ENCODE data around the gene S100A4. TPM values are rescaled to one million over a fixed set of nuclear protein-coding genes. Genes with fewer than 3 reads are reported as not detected.

Gene S100A4
- total RNA-seq, 6 experiments from 2014 or later = 7.6 to 21.6 (median 14.0) TPM

DNA sequence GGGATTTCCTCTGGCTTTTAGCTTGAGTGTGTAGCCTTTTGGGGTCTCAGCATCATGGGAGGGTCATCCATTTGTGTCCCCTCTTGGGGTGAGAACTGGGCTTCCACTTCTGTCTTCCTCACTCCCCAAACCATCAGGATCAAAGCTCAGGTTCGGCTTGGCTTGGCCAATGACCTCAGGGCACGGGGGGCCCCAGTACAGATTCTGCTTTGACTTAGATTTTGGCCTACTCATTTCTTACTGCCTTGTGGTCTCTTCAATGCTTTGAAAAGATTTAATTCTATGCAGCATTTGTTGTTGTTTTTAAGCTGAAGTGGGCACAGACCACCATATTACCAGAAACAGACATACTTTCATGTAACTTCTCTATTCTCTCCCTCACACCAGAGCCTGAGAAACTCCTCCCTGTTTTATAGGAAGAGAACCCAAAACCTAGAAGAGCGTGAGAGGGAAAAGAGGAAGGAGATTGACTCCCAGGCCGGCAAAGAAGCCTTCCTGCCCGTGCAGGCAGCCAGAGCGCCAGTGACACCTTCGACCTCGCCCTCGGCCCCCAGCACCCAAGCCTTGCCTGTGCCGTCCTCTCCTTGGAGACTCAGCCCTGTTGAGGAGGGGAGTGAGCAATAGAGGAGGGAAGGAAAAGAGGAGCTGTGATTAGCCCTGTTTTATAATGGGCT lies 5.4 kb upstream of the S100A4 start:
- H3K9me3 ChIP-seq = no peaks in the 10 kb centered on the region
- H3K4me3 ChIP-seq = no peak overlapping the region
- no peak for DNase-seq
- 67% methylated on average over 10 of the region's 10 CpGs for WGBS (ENCODE audit: insufficient coverage, low coverage, low lambda C conversion rate, missing lambda C conversion rate)
- H3K27me3 ChIP-seq = no peaks in the 10 kb centered on the region
- intact Hi-C loops (cut with DNase I) = no loop called here
- H3K36me3 ChIP-seq = no peaks in the 10 kb centered on the region
- H3K27ac ChIP-seq = no peak overlapping the region
- H3K4me1 ChIP-seq = no peaks in the 10 kb centered on the region
- TF ChIP-seq, protein P1, sequence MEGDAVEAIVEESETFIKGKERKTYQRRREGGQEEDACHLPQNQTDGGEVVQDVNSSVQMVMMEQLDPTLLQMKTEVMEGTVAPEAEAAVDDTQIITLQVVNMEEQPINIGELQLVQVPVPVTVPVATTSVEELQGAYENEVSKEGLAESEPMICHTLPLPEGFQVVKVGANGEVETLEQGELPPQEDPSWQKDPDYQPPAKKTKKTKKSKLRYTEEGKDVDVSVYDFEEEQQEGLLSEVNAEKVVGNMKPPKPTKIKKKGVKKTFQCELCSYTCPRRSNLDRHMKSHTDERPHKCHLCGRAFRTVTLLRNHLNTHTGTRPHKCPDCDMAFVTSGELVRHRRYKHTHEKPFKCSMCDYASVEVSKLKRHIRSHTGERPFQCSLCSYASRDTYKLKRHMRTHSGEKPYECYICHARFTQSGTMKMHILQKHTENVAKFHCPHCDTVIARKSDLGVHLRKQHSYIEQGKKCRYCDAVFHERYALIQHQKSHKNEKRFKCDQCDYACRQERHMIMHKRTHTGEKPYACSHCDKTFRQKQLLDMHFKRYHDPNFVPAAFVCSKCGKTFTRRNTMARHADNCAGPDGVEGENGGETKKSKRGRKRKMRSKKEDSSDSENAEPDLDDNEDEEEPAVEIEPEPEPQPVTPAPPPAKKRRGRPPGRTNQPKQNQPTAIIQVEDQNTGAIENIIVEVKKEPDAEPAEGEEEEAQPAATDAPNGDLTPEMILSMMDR (IDR thresholded peaks at IDR 0.05) = no peak
- TF ChIP-seq POLR2A (IDR thresholded peaks at IDR 0.05) = no peak
- peak in 1 of 4 donors; percentile 46 for ATAC-seq

DNA sequence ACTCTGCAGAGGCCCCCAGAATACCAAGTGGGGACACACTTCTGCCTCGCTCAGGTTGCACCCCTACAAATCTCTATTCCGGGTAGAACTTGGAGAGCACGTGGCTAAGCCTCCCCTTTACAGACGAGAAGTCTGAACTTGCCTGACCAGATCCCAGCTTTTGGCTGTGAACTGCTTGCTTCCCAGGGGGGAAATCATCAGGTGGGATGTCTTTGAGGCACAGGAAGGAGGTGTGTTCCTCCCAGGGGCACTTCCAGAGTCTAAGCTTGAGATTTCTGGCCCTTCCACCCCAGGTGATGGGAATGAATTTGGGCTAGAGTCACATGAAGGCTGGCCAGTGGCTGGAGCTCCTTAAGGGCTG lies 4.8 kb upstream of the S100A4 start:
- DNase-seq = no peak
- Histone ChIP-seq H3K9me3 (no peaks in the 10 kb centered on the region), H3K27me3 (no peaks in the 10 kb centered on the region), H3K4me3 (no peak overlapping the region), H3K27ac (no peak overlapping the region), H3K36me3 (no peaks in the 10 kb centered on the region), H3K4me1 (no peaks in the 10 kb centered on the region)
- TF ChIP-seq POLR2A (IDR thresholded peaks at IDR 0.05) = no peak
- TF ChIP-seq, protein P1 (IDR thresholded peaks at IDR 0.05) = no peak
- WGBS (ENCODE audit: insufficient coverage, low coverage, low lambda C conversion rate, missing lambda C conversion rate) = 90% methylated on average over 4 of the region's 4 CpGs
- intact Hi-C loops (cut with DNase I) = no loop called here
- ATAC-seq = no peak

GRCh38 chr1:153549741-153550397 lies 4.3 kb upstream of the S100A4 start:
- Histone ChIP-seq H3K36me3 (no peaks in the 10 kb centered on the region), H3K9me3 (no peaks in the 10 kb centered on the region), H3K4me3 (no peak overlapping the region), H3K27me3 (no peaks in the 10 kb centered on the region), H3K27ac (no peak overlapping the region), H3K4me1 (no peaks in the 10 kb centered on the region)
- ATAC-seq (no peak), DNase-seq (no peak)
- 96% methylated on average over 3 of the region's 6 CpGs for WGBS (ENCODE audit: insufficient coverage, low coverage, low lambda C conversion rate, missing lambda C conversion rate)
- intact Hi-C loops (cut with DNase I) = no loop called here
- no peak for TF ChIP-seq POLR2A (IDR thresholded peaks at IDR 0.05)
- TF ChIP-seq, protein P1 (IDR thresholded peaks at IDR 0.05) = no peak

DNA sequence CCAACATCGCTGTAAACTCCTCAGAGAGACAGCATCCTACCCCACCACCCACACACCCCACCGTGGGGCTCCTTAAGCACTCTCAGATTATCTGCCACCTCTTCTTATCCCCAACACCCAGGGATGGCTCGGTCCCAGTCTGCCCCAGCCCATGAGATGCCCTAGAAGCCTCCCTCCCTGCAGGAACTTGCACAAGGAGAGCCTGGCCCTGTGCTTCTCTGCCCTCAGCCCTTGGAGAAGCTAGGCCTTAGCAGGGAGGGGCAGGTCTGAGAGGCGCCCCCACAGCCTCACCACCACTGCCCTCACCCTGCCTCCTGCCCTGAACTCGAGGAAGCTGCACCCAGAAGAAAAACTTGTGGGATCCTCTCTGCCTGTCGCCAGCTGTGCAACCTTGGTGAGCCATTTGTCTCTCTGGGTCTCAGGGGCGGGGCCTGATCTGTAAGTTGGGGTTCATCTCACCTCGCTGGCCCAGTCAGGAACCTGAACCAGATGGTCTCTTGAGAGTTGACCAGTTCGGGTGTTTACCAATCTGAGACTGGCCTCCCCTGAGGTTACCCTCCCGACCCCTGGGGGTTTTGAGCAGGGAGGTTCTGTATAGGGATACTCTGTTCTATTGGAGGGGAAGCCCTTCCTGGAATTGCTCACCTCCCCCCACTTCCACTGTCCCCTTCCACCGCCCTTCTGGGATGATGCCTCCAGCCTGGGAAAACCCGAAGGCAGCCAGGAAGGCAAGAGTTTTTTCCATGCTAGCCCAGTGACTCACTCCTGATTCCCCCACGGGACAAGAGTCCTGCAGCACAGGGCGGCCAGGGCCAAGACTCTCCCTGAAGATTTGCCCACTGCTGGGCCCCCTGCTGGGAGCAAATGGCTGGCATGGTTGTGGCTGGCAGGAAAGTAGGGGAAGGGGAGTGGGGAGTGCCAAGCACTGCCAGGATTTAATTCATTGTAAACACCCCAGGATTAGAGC lies 3.4 kb upstream of the S100A4 start, which contains the start of gene S100A3:
Gene S100A3, minus strand, starts transcription at position 537 of the 967 bp plus-strand sequence. CDS start 773 bp downstream, outside the sequence.
- no peak for TF ChIP-seq POLR2A (IDR thresholded peaks at IDR 0.05)
- TF ChIP-seq, protein P1 (IDR thresholded peaks at IDR 0.05) = no peak
- ATAC-seq (peak in 1 of 4 donors; percentile 41), DNase-seq (no peak)
- Histone ChIP-seq H3K9me3 (no peaks in the 10 kb centered on the region), H3K27me3 (no peaks in the 10 kb centered on the region), H3K4me1 (no peaks in the 10 kb centered on the region), H3K4me3 (no peak within 1 kb of the TSS), H3K27ac (no peak within 1 kb of the TSS), H3K36me3 (no peaks in the 10 kb centered on the region)
- intact Hi-C loops (cut with DNase I) = no loop called here
- 71% methylated on average over 4 of the region's 14 CpGs for WGBS (ENCODE audit: insufficient coverage, low coverage, low lambda C conversion rate, missing lambda C conversion rate)
